GM18526 (cell line): ENCODE data around the gene KRTAP2-1.
"Not testable (repeated sequence)": the region's sequence is repeated elsewhere in the genome, so short reads cannot be mapped to it uniquely, and the experiment has no call there.

Experiments
- POLR2A ChIP-seq: IDR thresholded peaks from 3 replicates; pipeline ENCODE4 v1.6.1; 2011; ENCODE audit not compliant: insufficient read length; ENCODE audit errors: extremely low read depth

Gene KRTAP2-1

DNA sequence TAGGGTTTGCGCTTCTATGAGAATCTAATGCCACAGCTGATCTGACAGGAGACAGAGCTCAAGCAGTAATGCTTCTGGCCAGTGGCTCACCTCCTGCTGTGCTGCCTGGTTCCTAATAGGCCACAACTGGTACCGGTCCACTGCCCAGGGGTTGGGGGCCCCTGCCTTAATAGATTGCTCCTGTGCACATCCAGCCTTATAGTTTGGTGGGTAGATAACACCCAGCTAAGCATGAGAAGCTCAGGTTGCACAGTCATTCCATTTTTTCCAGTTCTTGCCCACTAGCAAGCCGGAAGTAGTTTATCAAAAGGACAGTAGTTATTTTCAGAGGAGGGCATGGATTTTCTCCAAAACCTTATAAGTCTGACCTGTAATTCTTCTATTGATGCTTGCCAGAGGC lies 27.7 kb downstream of the KRTAP2-1 start:
- TF ChIP-seq POLR2A = no peak

DNA sequence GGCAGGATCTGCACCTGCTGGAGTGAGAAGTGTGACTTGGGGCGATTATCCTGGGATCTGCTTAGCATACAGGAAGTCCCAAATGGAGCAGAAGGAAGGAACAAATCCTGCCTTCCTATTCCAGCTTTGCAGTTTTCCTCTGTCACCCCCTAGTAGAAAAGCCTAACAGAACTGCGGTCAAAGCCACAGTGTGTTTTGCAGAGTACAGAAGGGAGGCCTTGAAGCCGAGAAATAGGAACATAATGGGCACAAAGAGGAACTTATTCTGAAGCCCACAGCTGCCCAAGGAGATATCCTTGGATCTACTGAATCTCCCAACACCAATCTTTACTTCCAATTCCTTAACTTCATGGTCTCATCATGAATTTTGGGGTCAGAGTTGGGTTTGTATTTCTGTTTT lies 28.6 kb downstream of the KRTAP2-1 start:
- no peak for TF ChIP-seq POLR2A

DNA sequence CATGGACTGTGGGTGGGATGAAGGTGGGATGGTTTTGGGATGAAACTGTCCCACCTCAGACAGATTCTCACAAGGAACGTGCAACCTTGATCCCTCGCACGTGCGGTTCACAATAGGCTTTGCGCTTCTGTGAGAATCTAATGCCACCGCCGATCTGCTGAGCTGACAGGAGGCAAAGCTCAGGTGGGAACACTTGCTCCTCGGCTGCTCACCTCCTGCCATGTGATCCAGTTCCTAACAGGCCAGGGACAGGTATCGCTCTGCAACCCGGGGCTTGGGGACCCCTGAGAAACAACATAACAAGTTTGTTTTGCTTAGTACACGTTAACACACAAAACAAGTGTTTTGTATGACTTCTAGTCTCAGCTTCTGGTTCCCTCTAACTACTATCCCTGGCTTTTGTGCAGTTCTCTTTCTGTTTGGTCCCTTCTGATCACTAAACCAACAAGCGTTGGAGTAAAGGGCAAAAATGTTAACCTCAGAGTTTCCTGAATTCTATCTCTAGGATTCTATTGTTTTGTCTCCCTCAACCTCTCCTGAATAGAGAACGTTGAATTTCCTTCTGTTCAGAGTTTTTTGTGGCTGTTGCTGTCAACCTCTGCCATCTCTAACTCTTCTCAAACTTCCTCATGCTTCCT lies 30.4 kb downstream of the KRTAP2-1 start:
- no peak for TF ChIP-seq POLR2A

- TF ChIP-seq POLR2A = no peak
Measured at GRCh38 chr17:41015454-41015853, 31.7 kb downstream of the KRTAP2-1 start.

- TF ChIP-seq POLR2A = no peak
Measured at GRCh38 chr17:41013606-41014005, 33.5 kb downstream of the KRTAP2-1 start.

DNA sequence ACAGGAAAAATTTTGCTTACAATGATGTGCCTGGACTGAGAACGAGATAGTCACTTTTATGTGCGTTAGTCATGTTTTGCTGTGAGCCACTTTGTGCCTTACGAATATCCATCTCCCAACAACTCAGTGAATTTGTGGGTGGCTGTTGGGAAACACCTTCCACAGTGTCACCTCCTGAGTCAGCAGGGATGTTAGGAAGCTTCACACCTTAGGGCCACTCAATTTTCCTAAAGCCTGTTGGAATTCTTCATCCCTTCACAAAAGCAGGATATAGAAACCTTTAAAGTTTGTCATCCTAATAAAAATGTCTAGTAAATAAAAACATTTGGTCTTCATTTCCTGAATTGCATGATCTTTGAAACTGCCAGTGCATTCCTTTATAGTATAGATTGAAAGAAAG lies 33.9 kb downstream of the KRTAP2-1 start:
- no peak for TF ChIP-seq POLR2A

DNA sequence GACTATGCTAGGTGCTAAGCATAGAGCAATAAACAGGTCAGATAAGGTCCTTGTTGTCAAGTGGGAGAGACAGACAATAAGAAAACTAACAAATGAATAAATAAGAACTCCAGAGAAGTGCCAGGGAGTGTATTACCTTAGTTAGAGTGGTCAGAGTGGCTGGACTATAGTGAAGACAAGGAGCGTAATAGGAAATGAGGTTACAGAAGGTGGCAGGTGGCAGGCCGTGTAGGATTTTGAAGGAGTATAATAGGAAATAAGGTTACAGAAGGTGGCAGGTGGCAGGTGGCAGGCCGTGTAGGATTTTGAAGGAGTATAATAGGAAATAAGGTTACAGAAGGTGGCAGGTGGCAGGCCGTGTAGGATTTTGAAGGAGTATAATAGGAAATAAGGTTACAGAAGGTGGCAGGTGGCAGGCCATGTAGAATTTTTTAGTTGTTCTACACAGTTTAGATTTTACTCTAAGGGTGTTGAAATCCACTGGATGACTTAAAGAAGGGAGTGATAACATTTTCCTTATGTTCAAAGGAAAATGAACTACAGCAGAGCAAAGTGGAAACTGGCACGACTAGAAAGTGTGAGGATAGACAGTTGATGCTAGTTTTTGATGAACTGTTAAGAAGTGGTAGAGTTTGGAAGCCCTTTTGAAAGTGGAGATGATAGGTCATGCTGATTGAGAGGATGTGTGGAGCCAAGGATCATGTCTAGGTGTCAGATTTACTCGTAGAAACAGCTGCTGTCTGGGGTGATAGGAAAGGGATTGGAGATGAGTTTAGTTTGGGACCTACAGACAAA lies 34.6 kb downstream of the KRTAP2-1 start:
- no peak for TF ChIP-seq POLR2A

GRCh38 chr17:41010441-41010840 lies 36.7 kb downstream of the KRTAP2-1 start:
- TF ChIP-seq POLR2A = no peak

- no peak for TF ChIP-seq POLR2A
Measured at GRCh38 chr17:41009936-41010335, 37.2 kb downstream of the KRTAP2-1 start.

DNA sequence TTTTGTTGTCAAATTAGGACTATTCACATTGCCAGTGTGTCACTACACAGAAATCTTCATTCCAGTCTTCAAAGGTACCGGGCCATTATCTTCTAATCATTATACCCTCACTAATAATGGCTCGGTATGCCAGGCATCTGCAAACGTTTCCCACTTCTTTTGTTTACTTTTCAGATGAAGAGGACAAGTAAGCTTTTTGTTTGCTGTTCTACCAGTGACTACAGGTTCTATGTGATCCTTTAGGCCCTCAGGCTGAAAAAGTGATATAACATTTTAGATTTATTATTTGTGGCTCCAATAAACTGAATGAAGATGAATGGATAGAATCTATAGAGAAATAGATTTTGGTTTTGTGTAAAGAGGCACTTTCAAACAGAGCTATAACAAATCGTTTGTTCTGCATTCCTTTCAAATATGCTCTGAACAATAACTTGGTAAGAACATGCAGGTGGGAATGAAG lies 37.8 kb downstream of the KRTAP2-1 start:
- TF ChIP-seq POLR2A = no peak

- no peak for TF ChIP-seq POLR2A
Measured at GRCh38 chr17:41008811-41009210, 38.3 kb downstream of the KRTAP2-1 start, which contains the start of gene KRTAP3-1. Gene KRTAP3-1 (minus strand): TSS chr17:41009128. CDS start chr17:41009074, 54 bp downstream.

DNA sequence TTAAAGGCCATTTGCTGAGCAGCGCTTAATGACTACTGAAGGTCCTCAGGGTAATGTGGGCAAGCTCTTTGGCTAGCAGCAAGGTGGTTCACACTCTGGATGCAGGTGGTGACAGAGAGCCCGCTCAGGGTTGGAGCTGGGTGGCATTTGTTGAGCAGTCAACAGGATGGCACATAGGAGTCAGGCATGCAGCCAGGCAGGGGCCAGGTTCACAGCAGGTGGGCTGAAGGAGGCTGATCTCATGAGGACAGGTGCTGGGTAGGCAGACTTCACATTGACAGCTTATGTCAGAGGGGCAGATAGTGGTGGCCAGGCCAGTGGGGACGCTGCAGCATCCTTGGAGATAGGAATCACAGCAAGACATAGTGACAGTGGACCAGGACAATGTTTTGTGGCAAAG lies 42.7 kb downstream of the KRTAP2-1 start:
- no peak for TF ChIP-seq POLR2A

DNA sequence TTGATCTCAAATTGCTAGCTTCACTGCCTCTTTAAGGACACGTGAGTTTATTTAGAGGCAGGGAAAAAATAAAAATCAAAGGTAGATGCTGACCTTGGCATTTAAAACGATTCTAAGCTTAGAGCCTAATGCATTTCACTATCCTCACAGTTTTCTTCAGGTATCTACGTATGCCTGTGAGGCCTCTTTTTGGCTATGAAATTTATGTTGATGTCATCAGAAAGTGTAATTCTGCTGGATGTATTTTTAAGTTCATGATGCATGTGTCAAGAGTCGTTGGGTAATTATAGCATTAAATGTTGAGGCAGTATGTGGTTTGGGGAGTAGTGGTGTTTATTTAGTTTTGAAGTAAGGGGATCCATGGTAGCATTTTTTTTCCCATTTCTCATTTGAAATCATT lies 43.2 kb downstream of the KRTAP2-1 start:
- no peak for TF ChIP-seq POLR2A

DNA sequence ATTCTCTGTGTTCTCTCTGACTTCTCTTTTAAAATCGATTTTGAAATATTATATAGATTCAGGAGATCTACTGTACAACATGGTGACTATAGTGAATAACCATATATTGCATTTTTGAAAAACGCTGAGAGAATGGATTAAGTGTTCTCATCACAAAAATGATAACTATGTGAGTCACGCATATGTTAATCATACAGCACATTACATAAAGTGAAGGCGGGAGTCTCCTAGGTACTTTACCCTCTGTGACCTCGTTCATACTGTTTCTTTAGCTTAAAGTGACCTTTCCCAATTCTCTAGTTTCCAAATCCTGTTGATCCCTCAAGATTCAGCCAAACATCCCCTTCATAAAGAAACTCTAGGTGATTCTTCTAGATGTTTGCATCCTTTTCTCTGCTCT lies 44.3 kb downstream of the KRTAP2-1 start:
- no peak for TF ChIP-seq POLR2A

DNA sequence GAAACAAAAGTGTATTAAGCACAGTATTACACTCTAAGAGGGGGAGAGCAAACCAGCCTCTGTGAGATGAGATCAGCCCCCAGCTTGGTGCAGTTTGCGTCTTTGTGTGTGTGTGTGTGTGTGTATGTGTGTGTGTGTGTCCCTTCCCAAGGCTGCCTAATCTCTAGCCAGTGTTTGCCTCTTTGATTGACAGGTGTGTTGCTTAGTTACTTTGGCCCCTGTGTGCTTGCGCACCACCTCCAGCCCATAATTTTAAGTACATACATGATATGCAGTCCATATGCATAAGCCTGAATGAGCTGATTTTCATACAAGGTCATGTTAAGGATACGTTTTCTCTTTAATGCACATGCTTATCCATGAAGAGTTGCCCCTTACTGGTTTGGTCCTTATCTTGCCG lies 45.3 kb downstream of the KRTAP2-1 start:
- no peak for TF ChIP-seq POLR2A

- not testable (repeated sequence) for TF ChIP-seq POLR2A
Measured at GRCh38 chr17:40999563-40999962, 47.6 kb downstream of the KRTAP2-1 start, which contains the start of gene KRTAP3-2. Gene KRTAP3-2 (minus strand): TSS chr17:40999906. CDS start chr17:40999853, 53 bp downstream.

- no peak for TF ChIP-seq POLR2A
Measured at GRCh38 chr17:40997361-40997760, 49.8 kb downstream of the KRTAP2-1 start.

GRCh38 chr17:40996829-40997228 lies 50.3 kb downstream of the KRTAP2-1 start:
- TF ChIP-seq POLR2A = no peak
